ENCODE measurements around the gene ATP5PB.

GRCh38 chr1:111506561-111506960 lies 57.3 kb downstream of the ATP5PB start:
- TF ChIP-seq CTCF (IDR thresholded peaks at IDR 0.05) (no peak), ZFX (IDR thresholded peaks at IDR 0.05; ENCODE audit: borderline replicate concordance) (no peak)

Measured in 22Rv1 (cell line).